Suppressor macrophage treated with lipopolysaccharide for 1 hour (primary cell): Measurements from ENCODE around the gene GSTM1.
A peak's percentile ranks its signal among the peaks of the same experiment; 100 is the strongest.
"Not testable (repeated sequence)": the region's sequence is repeated elsewhere in the genome, so short reads cannot be mapped to it uniquely, and the experiment has no call there.

Experiments used
- DNase-seq, 3 donors: peaks; one replicate each; pipeline ENCODE4 v3.0.0-alpha.2; 2020 to 2022

GSTM1 gene

DNA sequence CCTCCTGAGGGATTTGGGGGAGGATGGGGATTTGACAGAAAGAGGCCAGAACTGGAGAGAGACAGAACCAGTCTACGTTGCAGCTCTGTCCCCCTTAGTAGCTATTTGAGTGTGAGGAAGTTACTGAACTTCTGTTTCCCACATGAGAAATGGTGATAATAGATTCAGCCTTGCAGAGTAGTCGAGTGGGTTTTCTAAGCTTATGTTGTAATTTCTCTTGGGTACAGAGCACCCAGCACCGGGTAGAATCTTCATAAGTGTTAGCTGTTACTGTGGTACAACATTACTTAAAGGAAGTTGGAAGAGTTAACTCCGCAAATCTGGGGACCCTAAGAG, 27.0 kb upstream of the GSTM1 start:
- peak in 1 of 3 donors; percentile 23 for DNase-seq

- DNase-seq, result no peak
Observed at GRCh38 chr1:109661391-109661790, 26.2 kb upstream of the GSTM1 start.

GRCh38 chr1:109664671-109665070, 22.9 kb upstream of the GSTM1 start:
- DNase-seq, result no peak

GRCh38 chr1:109667452-109668122, 20.0 kb upstream of the GSTM1 start, which contains the start of gene GSTM2:
GSTM2 (plus strand) TSS chr1:109668057; CDS start chr1:109668116, 59 bp downstream.
- DNase-seq, result peak; percentile 73 to 89 (median 75)

DNA sequence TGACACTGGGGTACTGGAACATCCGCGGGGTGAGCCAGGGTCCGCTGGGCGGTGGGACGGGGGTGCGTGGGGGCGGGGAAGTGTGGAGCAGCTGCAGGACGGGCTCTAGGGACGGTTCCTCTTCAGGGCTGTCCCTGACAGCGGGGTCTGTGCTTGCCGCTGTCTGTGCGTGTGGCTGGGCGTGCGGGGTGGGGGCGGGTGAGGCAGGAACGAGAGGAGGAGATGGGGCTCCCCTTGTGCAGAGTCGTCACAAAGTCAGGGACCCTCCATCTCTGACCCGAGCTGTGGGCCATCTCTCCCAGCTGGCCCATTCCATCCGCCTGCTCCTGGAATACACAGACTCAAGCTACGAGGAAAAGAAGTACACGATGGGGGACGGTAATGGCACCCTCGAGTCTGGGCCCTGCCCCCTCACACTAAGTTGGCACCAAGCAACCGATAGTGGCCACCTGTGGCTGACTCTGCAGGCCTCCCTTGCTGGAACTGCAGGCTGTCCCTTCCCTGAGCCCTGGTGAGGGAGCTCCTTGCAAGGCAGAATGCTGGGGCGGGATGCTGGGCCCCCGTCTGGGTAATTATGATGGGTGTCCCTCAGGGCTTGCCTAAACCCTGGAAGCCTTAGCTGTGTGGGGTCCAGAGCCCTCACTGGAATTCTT, 19.4 kb upstream of the GSTM1 start:
- DNase-seq, result no peak

DNA sequence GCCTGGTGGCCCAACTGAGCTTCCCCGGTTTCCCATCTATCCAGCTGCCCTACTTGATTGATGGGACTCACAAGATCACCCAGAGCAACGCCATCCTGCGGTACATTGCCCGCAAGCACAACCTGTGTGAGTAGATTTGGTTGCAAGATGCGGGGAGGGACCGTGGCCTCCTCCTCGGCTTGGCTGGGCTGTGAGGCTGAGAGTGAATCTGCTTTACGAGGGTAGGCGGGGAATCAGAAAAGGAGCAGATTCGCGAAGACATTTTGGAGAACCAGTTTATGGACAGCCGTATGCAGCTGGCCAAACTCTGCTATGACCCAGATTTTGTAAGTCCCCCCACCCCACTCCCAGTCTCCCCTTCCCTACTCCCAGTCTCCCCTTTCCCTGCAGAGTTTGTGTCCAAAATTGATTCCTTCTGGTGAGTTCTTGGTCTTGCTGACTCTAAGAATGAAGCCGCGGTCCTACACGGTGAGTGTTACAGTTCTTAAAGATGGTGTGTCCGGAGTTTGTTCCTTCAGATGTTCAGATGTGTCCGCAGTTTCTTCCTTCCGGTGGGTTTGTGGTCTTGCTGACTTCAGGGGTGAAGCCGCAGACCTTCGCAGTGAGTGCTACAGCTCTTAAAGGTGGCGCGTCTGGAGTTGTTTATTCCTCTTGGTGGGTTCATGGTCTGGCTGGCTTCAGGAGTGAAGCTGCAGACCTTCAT, 18.2 kb upstream of the GSTM1 start:
- no peak for DNase-seq

GRCh38 chr1:109669949-109670302, 17.7 kb upstream of the GSTM1 start:
- DNase-seq, result not testable (repeated sequence)

- DNase-seq, result no peak
Observed at GRCh38 chr1:109671067-109671466, 16.6 kb upstream of the GSTM1 start.

GRCh38 chr1:109673861-109674260, 13.8 kb upstream of the GSTM1 start:
- not testable (repeated sequence) for DNase-seq

DNA sequence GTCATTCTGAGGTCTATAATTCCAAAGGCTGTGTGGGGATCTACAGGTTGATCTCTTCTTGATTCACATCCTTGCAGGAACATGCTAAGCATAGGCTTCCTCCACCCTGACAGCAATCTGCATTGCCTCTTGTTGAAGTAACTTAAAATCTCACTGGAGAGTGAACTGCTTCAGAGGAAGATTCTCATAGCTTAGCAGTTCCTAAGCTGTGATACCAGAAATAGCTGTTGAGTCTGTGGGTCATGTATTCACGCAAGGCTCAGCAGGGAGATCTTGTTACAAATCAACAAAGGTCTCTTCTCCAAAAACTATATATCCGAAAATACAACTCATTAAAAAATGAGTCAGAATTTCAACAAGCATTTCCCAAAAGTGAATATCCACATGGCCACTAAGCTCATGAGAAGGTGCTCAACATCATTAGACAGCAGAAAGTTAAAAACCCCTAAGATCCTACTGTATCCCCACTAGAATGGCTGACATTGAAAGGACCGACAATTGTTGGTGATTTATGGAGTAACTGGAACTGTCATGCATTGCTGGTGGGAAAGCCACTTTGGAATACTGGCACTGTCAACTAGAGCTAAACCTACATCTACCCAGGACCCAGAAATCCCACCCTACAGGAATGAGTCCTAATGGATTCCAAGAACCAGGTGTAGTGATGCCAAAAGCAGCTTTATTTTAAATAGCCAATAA, 10.8 kb upstream of the GSTM1 start:
- DNase-seq, result not testable (repeated sequence)

DNA sequence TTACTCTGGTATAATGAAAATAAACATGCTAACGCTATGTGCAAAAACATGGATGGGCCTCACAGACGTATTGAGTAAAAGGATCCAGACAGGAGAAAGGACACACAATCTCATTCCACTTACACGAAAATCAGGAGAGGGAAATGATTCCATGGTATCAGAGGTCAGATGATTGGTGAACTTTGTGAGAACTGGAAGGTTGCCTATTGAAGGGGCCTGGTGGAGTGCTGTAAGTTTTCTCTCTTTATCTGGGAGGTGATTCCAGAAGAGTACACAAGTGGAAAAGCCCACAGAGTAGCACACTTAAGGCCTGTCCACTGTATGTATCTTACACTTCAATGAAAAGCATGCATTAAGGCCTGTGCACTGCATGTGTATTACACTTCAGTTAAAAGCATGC, 10.2 kb upstream of the GSTM1 start:
- DNase-seq, result no peak

DNA sequence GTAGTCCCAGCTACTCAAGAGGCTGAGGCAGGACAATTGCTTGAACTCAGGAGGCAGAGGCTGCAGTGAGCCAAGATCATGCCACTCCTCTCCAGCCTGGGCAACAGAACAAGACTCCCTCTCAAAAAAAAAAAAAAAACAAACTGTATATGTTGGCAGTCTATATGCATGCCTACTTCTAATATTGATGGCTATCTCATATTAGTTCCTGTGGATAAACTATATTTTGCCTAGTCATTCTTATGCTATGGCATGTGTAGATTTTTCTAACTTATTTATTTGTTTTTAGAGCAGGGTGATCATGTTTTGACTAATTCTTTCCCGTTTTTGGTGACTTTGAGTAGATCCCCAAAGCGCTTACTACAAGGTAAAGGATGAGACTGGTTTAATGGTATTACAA, 9.0 kb upstream of the GSTM1 start:
- not testable (repeated sequence) for DNase-seq

- DNase-seq, result peak in 1 of 3 donors; percentile 22
Observed at GRCh38 chr1:109684777-109685176, 2.8 kb upstream of the GSTM1 start.

GRCh38 chr1:109685399-109685798, 2.2 kb upstream of the GSTM1 start:
- not testable (repeated sequence) for DNase-seq

DNA sequence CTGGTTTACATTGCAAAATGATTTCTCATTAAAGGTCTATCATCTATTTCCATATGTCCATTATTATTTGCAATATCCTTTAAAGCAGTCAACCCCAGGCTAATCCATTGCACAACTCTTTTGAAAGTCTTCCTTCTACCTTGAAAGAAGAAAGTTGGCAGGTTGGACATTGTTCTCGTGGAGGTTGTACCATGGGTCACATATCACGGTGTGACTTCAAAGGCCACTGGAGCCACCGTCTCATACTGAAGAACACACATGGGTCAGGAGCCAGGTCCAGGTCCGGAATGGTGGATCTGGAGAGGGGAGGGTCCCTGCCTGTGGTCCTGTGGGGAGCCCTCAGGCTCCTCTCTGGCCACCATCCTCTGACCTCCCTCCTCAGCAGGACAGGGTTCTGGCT, 1.7 kb upstream of the GSTM1 start:
- DNase-seq, result not testable (repeated sequence)

DNA sequence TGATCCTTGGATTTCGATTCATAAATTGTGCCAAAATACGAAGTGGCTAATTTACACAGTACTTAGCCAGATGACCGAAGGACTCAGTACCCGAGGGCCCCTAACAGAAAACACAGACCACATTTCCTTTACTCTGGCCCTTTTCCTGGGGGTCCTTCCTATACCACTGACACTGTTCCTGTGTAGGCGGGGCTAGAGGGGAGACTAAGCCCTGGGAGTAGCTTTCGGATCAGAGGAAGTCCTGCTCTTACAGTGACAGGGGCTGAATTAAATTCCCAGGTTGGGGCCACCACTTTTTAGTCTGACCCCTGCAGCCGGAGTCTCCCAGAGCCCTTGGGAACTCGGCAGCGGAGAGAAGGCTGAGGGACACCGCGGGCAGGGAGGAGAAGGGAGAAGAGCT, 508 bp upstream of the GSTM1 start:
- DNase-seq, result not testable (repeated sequence)

- DNase-seq, result no peak
Observed at GRCh38 chr1:109689844-109690405, 2.3 kb downstream of the GSTM1 start.

DNA sequence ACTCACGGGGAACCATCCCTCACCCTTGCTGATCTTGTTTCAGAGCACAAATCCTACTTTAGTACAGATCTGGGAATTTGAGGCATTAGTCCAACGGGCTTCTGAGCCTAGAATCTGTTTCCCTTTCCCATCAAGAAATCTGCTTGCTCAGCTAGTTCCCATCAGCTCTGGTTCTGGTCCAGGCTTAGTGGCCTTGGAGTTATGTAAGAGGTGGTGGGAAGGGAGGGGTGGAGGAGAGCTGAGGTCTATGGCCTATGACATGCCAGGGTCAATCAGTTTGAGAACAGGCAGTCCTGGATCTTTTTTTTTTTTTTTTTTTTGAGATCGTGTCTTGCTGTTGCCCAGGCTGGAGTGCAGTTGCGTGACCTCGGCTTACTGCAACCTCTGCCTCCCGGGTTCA, 4.1 kb downstream of the GSTM1 start:
- DNase-seq, result peak in 1 of 3 donors; percentile 17

DNA sequence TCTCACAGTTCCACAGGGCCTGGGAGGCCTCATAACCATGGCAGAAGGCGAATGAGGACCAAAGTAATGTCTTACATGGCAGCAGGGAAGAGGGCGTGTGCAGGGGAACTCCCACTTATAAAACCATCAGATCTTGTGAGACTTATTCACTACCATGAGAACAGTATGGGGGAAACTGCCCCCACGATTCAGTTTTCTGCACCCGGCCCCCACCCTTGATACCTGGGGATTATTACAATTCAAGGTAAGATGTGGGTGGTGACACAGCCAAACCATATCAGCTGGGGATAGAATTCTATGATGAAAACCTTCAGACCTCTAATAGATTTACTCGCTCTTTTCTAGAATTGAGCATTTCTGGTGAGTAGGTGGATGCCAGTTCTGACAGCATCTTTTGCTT, 6.8 kb downstream of the GSTM1 start:
- not testable (repeated sequence) for DNase-seq

DNA sequence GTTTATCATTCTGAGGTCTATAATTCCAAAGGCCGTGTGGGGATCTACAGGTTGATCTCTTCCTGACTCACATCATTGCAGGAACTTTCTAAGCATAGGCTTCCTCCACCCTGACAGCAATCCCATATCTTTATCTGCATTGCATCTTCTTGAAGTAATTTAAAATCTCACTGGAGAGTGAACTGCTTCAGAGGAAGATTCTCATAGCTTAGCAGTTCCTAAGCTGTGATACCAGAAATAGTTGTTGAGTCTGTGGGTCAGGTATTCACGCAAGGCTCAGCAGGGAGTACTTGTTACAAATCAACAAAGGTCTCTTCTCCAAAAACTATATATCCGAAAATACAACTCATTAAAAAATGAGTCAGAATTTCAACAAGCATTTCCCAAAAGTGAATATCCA, 7.5 kb downstream of the GSTM1 start:
- DNase-seq, result not testable (repeated sequence)

DNA sequence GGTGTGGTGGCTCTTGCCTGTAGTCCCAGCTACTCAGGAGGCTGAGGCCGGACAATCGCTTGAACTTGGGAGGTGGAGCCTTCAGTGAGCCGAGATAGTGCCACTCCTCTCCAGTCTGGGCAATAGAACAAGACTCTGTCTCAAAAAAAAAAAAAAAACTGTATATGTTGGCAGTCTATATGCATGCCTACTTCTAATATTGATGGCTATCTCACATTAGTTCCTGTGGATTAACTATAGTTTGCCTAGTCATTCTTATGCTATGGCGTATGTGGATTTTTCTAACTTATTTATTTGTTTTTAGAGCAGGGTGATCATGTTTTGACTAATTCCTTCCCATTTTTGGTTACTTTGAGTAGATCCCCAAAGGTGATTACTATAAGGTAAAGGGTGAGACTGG, 9.4 kb downstream of the GSTM1 start:
- DNase-seq, result no peak

DNA sequence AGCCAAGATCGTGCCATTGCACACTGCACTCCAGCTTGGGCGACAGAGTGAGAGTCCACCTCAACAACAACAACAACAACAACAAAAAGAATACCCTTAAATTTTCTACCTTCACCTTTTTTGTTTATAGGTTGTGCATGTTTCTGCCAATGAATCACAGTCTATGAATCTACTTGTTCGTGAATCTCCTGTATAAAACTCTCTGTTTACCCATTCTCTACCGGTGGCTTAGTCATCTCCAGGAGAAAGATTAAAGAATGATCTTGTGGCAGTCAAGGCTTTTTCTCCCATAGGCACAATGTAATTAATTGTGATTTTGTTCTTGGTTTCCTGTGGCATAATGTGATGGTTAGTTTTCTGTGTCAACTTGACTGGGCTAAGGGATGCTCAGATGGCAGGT, 10.2 kb downstream of the GSTM1 start:
- DNase-seq, result not testable (repeated sequence)

GRCh38 chr1:109702940-109703339, 15.3 kb downstream of the GSTM1 start:
- DNase-seq, result not testable (repeated sequence)
